ENCODE results near the gene ADCY1. TPM values are rescaled to one million over a fixed set of nuclear protein-coding genes. Genes with fewer than 3 reads are reported as not detected.

ADCY1 gene
- total and polyA plus RNA-seq, 2 donors (not counting 3 experiments of a cell fraction or from before 2014, with no cell fraction given), result 0.52 to 1.6 TPM

GRCh38 chr7:45622058-45622457 lies 47.9 kb downstream of the ADCY1 start:
- intact Hi-C loops (cut with micrococcal nuclease), result no loop called here
- CTCF ChIA-PET, result no interaction called here
- dilution Hi-C loops (cut with MboI; ENCODE audit: extremely low pct_ligation_motif_present, low sequenced_read_pairs), result no loop called here
- Histone ChIP-seq H3K4me1 (ENCODE audit: control insufficient read depth, extremely low read depth, insufficient read depth, low read length) (no peaks in the 10 kb centered on the region), H3K27me3 (ENCODE audit: control insufficient read depth in 2 of 2, insufficient read depth in 2 of 2, low read length in 2 of 2) (no peaks in the 10 kb centered on the region), H3K9ac (replicated peaks; ENCODE audit: extremely low read depth, insufficient read depth, low read length) (no peak overlapping the region), H2AFZ (ENCODE audit: low read depth, low read length) (no peak overlapping the region), H3K9me1 (replicated peaks; ENCODE audit: control insufficient read depth, extremely low read depth, insufficient read depth, low read length) (no peaks in the 10 kb centered on the region), H4K20me1 (replicated peaks; ENCODE audit: control insufficient read depth, extremely low read depth, insufficient read depth, low read length) (no peaks in the 10 kb centered on the region), H3K4me3 (replicated peaks in 1 of 3; ENCODE audit: insufficient read depth in 1 of 3, low read depth in 1 of 3, low read length in 3 of 3) (no peak overlapping the region), H3K79me2 (ENCODE audit: control insufficient read depth, insufficient read depth, low read length) (no peaks in the 10 kb centered on the region), H3K9me3 (replicated peaks; ENCODE audit: control insufficient read depth, insufficient read depth, low read length) (no peaks in the 10 kb centered on the region), H3K36me3 (ENCODE audit: control insufficient read depth in 2 of 2, extremely low read depth in 1 of 2, insufficient read depth in 2 of 2, low read length in 2 of 2) (no peaks in the 10 kb centered on the region), H3K27ac (ENCODE audit: insufficient read depth, low read depth, low read length) (no peak overlapping the region), H3K4me2 (ENCODE audit: insufficient read depth, low read length) (no peak overlapping the region)
- POLR2A ChIA-PET, result no interaction called here
- FAIRE-seq (no peak), DNase-seq (ENCODE audit: low read depth, low spot score) (no peak)
- no peak for TF ChIP-seq MYC (IDR thresholded peaks at IDR 0.05; ENCODE audit: low read depth, low read length)
- no peak for TF ChIP-seq POLR2AphosphoS5 (IDR thresholded peaks at IDR 0.05; ENCODE audit: insufficient read depth, low read depth, low read length)
- no peak for TF ChIP-seq FOS (IDR thresholded peaks at IDR 0.05; ENCODE audit: borderline replicate concordance, insufficient read depth, low read length)
- TF ChIP-seq POLR2A (IDR thresholded peaks at IDR 0.05; ENCODE audit: low read depth, low read length), result no peak
- TF ChIP-seq EZH2 (IDR thresholded peaks at IDR 0.05; ENCODE audit: borderline replicate concordance, low read depth, low read length, severe bottlenecking), result no peak
- TF ChIP-seq GATA2 (IDR thresholded peaks at IDR 0.05; ENCODE audit: insufficient read depth, insufficient read length, low read depth, low read length), result no peak
- no peak for TF ChIP-seq CTCF (IDR thresholded peaks at IDR 0.05; ENCODE audit: extremely low read depth in 1 of 2, insufficient read depth in 1 of 2, low read depth in 1 of 2, low read length in 2 of 2)
- TF ChIP-seq MAX (IDR thresholded peaks at IDR 0.05; ENCODE audit: insufficient read depth, insufficient read length), result no peak
- TF ChIP-seq JUN (IDR thresholded peaks at IDR 0.05; ENCODE audit: borderline replicate concordance, insufficient read depth, insufficient read length, low read depth), result no peak
- BruUV-seq (replicated peaks), result no TSS peak

Measured in endothelial cell of umbilical vein (primary cell).